Measurements from ENCODE around the gene LIMCH1.

GRCh38 chr4:41525129-41525528 lies 12.8 kb upstream of the LIMCH1 start:
- TF ChIP-seq GATA2 (IDR thresholded peaks at IDR 0.05; ENCODE audit: low read depth, low read length) (no peak), GATA3 (IDR thresholded peaks at IDR 0.05; ENCODE audit: low read depth, low read length) (no peak)

Data from SH-SY5Y (cell line).